Measurements from ENCODE around the gene ZNF500.

GRCh38 chr16:4798456-4798855, 31.5 kb upstream of the ZNF500 start:
- TF ChIP-seq GATA3 (IDR thresholded peaks at IDR 0.05; ENCODE audit: low read depth, low read length) (no peak), GATA2 (IDR thresholded peaks at IDR 0.05; ENCODE audit: low read depth, low read length) (no peak)
